Muscle of arm (tissue), 12 donors: ENCODE data around the gene CTCFL. TPM values are rescaled to one million over a fixed set of nuclear protein-coding genes. Genes with fewer than 3 reads are reported as not detected.

Experiments
- polyA plus RNA-seq, 12 donors: library from polyadenylated mRNA; unstranded; fragments of 120-200 nt; gene quantifications; one replicate each; pipeline ENCODE4 v1.2.1, GENCODE V29; 2013; ENCODE audit not compliant: insufficient read length in 12 of 12

The CTCFL gene
- polyA plus RNA-seq, 12 donors: 0.08 to 0.45 (median 0.20) TPM; not detected in 2

Other genes starting within 250 kb of the CTCFL start
- gene SPO11, start 195.3 kb downstream of the CTCFL start, polyA plus RNA-seq: not detected
- gene RAE1, start 173.9 kb downstream of the CTCFL start, polyA plus RNA-seq: 10 to 100 TPM in 11 of 12 donors, not detected in 1; 11.2 to 33.3 (median 27.5) TPM
- gene RBM38, start 133.7 kb downstream of the CTCFL start, polyA plus RNA-seq: 10 to 100 TPM in 11 of 12 donors, not detected in 1; 38.3 to 92.5 (median 54.2) TPM
- gene PCK1, start 36.0 kb upstream of the CTCFL start, polyA plus RNA-seq: under 1 TPM in 7 of 12 donors, not detected in 5; 0.10 to 0.99 (median 0.16) TPM
- under 1 TPM in 3 of 12 donors, not detected in 9; 0.12 to 0.25 (median 0.14) TPM for gene ZBP1, start 95.3 kb upstream of the CTCFL start, polyA plus RNA-seq
- gene PMEPA1, start 184.9 kb upstream of the CTCFL start, polyA plus RNA-seq: 10 to 100 TPM; 16.1 to 93.0 (median 22.5) TPM